ENCODE measurements around the gene DRAP1. TPM values are rescaled to one million over a fixed set of nuclear protein-coding genes. Genes with fewer than 3 reads are reported as not detected.
"Not testable (repeated sequence)": the region's sequence is repeated elsewhere in the genome, so short reads cannot be mapped to it uniquely, and the experiment has no call there.

DRAP1 gene
- total RNA-seq, 1 experiment from 2014 or later = 419 TPM

GRCh38 chr11:65883786-65884715, 35.2 kb upstream of the DRAP1 start:
- Histone ChIP-seq H3K36me3 (peaks cover 46% of the 10 kb centered on the region), H3K9me3 (no peaks in the 10 kb centered on the region), H3K27me3 (no peaks in the 10 kb centered on the region), H3K4me3 (no peak overlapping the region)
- no peak for DNase-seq

- H3K36me3 ChIP-seq = peaks cover 46% of the 10 kb centered on the region
- peak; percentile 75 for DNase-seq
- no peak overlapping the region for H3K4me3 ChIP-seq
- no peaks in the 10 kb centered on the region for H3K27me3 ChIP-seq
- H3K9me3 ChIP-seq = no peaks in the 10 kb centered on the region
These were observed 34.5 kb upstream of the DRAP1 start for GRCh38 chr11:65884716-65885092.

GRCh38 chr11:65885231-65885630, 34.0 kb upstream of the DRAP1 start:
- no peak for DNase-seq
- H3K4me3 ChIP-seq = no peak overlapping the region
- H3K27me3 ChIP-seq = no peaks in the 10 kb centered on the region
- H3K9me3 ChIP-seq = no peaks in the 10 kb centered on the region
- peaks cover 46% of the 10 kb centered on the region for H3K36me3 ChIP-seq

GRCh38 chr11:65885808-65886536, 33.3 kb upstream of the DRAP1 start:
- no peaks in the 10 kb centered on the region for H3K9me3 ChIP-seq
- peaks cover 46% of the 10 kb centered on the region for H3K36me3 ChIP-seq
- no peak overlapping the region for H3K4me3 ChIP-seq
- H3K27me3 ChIP-seq = no peaks in the 10 kb centered on the region
- no peak for DNase-seq

- peak overlapping the region; percentile 91 for H3K4me3 ChIP-seq
- H3K9me3 ChIP-seq = no peaks in the 10 kb centered on the region
- no peaks in the 10 kb centered on the region for H3K27me3 ChIP-seq
- H3K36me3 ChIP-seq = peaks cover 52% of the 10 kb centered on the region
- DNase-seq = no peak
These were observed 32.2 kb upstream of the DRAP1 start for GRCh38 chr11:65886826-65887722.

- H3K9me3 ChIP-seq = no peaks in the 10 kb centered on the region
- peak overlapping the region; percentile 91 for H3K4me3 ChIP-seq
- DNase-seq = no peak
- peaks cover 59% of the 10 kb centered on the region for H3K36me3 ChIP-seq
- no peaks in the 10 kb centered on the region for H3K27me3 ChIP-seq
These were observed 31.5 kb upstream of the DRAP1 start for GRCh38 chr11:65887723-65888162.

- DNase-seq = peak; percentile 98
- Histone ChIP-seq H3K27me3 (no peaks in the 10 kb centered on the region), H3K36me3 (peaks cover 61% of the 10 kb centered on the region)
These were observed 30.9 kb upstream of the DRAP1 start, which contains the start of gene FIBP for GRCh38 chr11:65888163-65888814. Gene FIBP, minus strand, starts transcription at chr11:65888471. Its CDS starts 53 bp downstream, at chr11:65888418.

GRCh38 chr11:65890324-65891218, 28.7 kb upstream of the DRAP1 start, which contains the start of gene CCDC85B:
Gene CCDC85B, plus strand, starts transcription at chr11:65890673. Its CDS starts 111 bp downstream, at chr11:65890784.
- H3K27me3 ChIP-seq = no peaks in the 10 kb centered on the region
- H3K36me3 ChIP-seq = peaks cover 59% of the 10 kb centered on the region
- no peaks in the 10 kb centered on the region for H3K9me3 ChIP-seq
- peak within 1 kb of the TSS; percentile 91 for H3K4me3 ChIP-seq
- DNase-seq = peak; percentile 98

More at GRCh38 chr11:65888163-65888814, 30.9 kb upstream of the DRAP1 start, which contains the start of gene FIBP:
- H3K4me3 ChIP-seq = peak within 1 kb of the TSS; percentile 91
- H3K9me3 ChIP-seq = no peaks in the 10 kb centered on the region

GRCh38 chr11:65891219-65892136, 27.7 kb upstream of the DRAP1 start:
- no peaks in the 10 kb centered on the region for H3K27me3 ChIP-seq
- peak overlapping the region; percentile 91 for H3K4me3 ChIP-seq
- peak; percentile 90 for DNase-seq
- peaks cover 62% of the 10 kb centered on the region for H3K36me3 ChIP-seq
- H3K9me3 ChIP-seq = no peaks in the 10 kb centered on the region

GRCh38 chr11:65892137-65892540, 27.1 kb upstream of the DRAP1 start:
- not testable (repeated sequence) for H3K9me3 ChIP-seq, H3K27me3 ChIP-seq
- Histone ChIP-seq H3K36me3 (peaks cover 62% of the 10 kb centered on the region), H3K4me3 (peak overlapping the region; percentile 91)
- DNase-seq = peak; percentile 41

- Histone ChIP-seq H3K36me3 (peaks cover 62% of the 10 kb centered on the region), H3K9me3 (no peaks in the 10 kb centered on the region), H3K27me3 (no peaks in the 10 kb centered on the region), H3K4me3 (peak overlapping the region; percentile 91)
- no peak for DNase-seq
These were observed 26.4 kb upstream of the DRAP1 start for GRCh38 chr11:65892661-65893317.

GRCh38 chr11:65894034-65894591, 25.1 kb upstream of the DRAP1 start:
- no peaks in the 10 kb centered on the region for H3K27me3 ChIP-seq
- H3K9me3 ChIP-seq = no peaks in the 10 kb centered on the region
- DNase-seq = no peak
- no peak overlapping the region for H3K4me3 ChIP-seq
- H3K36me3 ChIP-seq = peaks cover 72% of the 10 kb centered on the region

- no peak for DNase-seq
- Histone ChIP-seq H3K9me3 (no peaks in the 10 kb centered on the region), H3K36me3 (peaks cover 79% of the 10 kb centered on the region), H3K27me3 (no peaks in the 10 kb centered on the region), H3K4me3 (peak overlapping the region; percentile 98; the same call in 1 of the 2 replicates)
These were observed 23.7 kb upstream of the DRAP1 start for GRCh38 chr11:65895482-65895981.

Measured in MG63 (cell line).